Heart left ventricle (tissue), 13 donors: ENCODE results near the gene SEPTIN11.
"Not testable (repeated sequence)": the region's sequence is repeated elsewhere in the genome, so short reads cannot be mapped to it uniquely, and the experiment has no call there.

Experiments used
- POLR2A ChIP-seq, 2 donors: fragments of 450-650 bp; IDR thresholded peaks; one replicate each; pipeline ENCODE4 v1.6.1; 2017; ENCODE audit warnings: antibody characterized with exemption in 2 of 2, mild to moderate bottlenecking in 2 of 2, moderate library complexity in 2 of 2
- TF ChIP-seq, protein P1 (sequence below), 12 donors: fragments of 200-600 bp; sonication (generic) in 4 of 12; IDR thresholded peaks; one replicate each; pipeline versions ENCODE4 v1.5.0 to v1.8.0; 2018 to 2022; ENCODE audit warnings: antibody characterized with exemption in 12 of 12, mild to moderate bottlenecking in 5 of 12
- donor health status: ischemic (EF 13 %, LVEDD 7.1; RV severe dilation, severe dysfunction).
- donor health status: DM: no; HTN: yes; CAD: no.
- donor health status: DM: no; HTN: no; CAD: no.
- donor health status: ischemic (EF 25% LVEDD 6.9; RV normal size, moderate dysfunction).
- donor health status: ischemic (EF 25% LVEDD 5.7; RV mildly dilated, moderate dysfunction).
- donor health status: ischemic (EF 35%, LVEDD 5.7; RV mildly dilated, moderate dysfunction).
- donor health status: nonischemic (EF 11% LVEDD 7.7; RV severe dilation, severe dysfunction).
- donor health status: DM: yes; HTN: yes; CAD: no.
- donor health status: PGD.
- donor health status: ischemic (EF 29% LVEDD 5.4; RV normal size, mild dysfunction).
- donor health status: nonischemic (EF 23%, LVEDD 6.1; RV moderate dilation, normal function).

DNA sequence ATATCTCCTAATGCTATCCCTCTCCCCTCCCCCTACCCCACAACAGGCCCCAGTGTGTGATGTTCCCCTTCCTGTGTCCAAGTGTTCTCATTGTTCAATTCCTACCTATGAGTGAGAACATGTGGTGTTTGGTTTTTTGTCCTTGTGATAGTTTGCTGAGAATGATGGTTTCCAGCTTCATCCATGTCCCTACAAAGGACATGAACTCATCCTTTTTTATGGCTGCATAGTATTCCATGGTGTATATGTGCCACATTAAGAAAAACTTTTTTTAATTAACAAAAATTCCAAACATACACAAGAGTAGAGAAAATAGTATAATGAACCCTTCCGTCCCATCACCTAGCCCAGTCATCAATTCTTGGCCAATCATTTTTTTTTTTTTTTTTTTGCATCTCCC lies 14.4 kb downstream of the SEPTIN11 start:
- TF ChIP-seq POLR2A (IDR thresholded peaks at IDR 0.05), result not testable (repeated sequence)
- TF ChIP-seq, protein P1, sequence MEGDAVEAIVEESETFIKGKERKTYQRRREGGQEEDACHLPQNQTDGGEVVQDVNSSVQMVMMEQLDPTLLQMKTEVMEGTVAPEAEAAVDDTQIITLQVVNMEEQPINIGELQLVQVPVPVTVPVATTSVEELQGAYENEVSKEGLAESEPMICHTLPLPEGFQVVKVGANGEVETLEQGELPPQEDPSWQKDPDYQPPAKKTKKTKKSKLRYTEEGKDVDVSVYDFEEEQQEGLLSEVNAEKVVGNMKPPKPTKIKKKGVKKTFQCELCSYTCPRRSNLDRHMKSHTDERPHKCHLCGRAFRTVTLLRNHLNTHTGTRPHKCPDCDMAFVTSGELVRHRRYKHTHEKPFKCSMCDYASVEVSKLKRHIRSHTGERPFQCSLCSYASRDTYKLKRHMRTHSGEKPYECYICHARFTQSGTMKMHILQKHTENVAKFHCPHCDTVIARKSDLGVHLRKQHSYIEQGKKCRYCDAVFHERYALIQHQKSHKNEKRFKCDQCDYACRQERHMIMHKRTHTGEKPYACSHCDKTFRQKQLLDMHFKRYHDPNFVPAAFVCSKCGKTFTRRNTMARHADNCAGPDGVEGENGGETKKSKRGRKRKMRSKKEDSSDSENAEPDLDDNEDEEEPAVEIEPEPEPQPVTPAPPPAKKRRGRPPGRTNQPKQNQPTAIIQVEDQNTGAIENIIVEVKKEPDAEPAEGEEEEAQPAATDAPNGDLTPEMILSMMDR (IDR thresholded peaks at IDR 0.05), result not testable (repeated sequence)
